ENCODE data around the gene SPRY4. TPM values are rescaled to one million over a fixed set of nuclear protein-coding genes. Genes with fewer than 3 reads are reported as not detected.

The SPRY4 gene
- total and polyA plus RNA-seq, 2 of the 13 experiments (the other 11 are each of a cell fraction or from before 2014, with no cell fraction given): 8.9 to 17.8 TPM

GRCh38 chr5:142306077-142306502 is 18.7 kb downstream of the SPRY4 start:
- ATAC-seq: peak; percentile 79
- Histone ChIP-seq H4K20me1 (ENCODE audit: insufficient read depth, low read length) (peaks cover 6% of the 10 kb centered on the region; the same call in 1 of the 2 replicates), H3K36me3 (replicated peaks in 1 of 2; ENCODE audit: control insufficient read depth in 1 of 2, insufficient read depth in 2 of 2, low read length in 2 of 2) (peaks cover 6 to 10% of the 10 kb centered on the region in 2 experiments), H3K79me2 (ENCODE audit: insufficient read depth, low read length) (peaks cover 11% of the 10 kb centered on the region), H3K4me1 (ENCODE audit: insufficient read depth, low read length) (peaks cover 37% of the 10 kb centered on the region), H3K4me3 (replicated peaks in 1 of 3; ENCODE audit: insufficient read depth in 1 of 3, low read depth in 2 of 3, low read length in 3 of 3) (no peak overlapping the region), H3K9ac (ENCODE audit: insufficient read depth, low read depth, low read length) (no peak overlapping the region), H3K27me3 (ENCODE audit: control insufficient read depth in 1 of 2, insufficient read depth in 2 of 2, low read length in 2 of 2) (no peaks in the 10 kb centered on the region), H3K27ac (ENCODE audit: extremely low read length, insufficient read depth, low read length) (peak overlapping the region; percentile 21), H3K9me3 (ENCODE audit: low read length) (no peaks in the 10 kb centered on the region), H3K4me2 (ENCODE audit: low read depth, low read length) (peak overlapping the region; percentile 32), H2AFZ (ENCODE audit: low read length) (no peak overlapping the region)
- ChIA-PET CTCF (ENCODE audit: low intra/inter-chr PET ratio, low total read pairs) (no interaction called here), POLR2A (interaction anchor here (0.8 to 1.5 kb wide), 4 partner anchors 7 to 382 kb away, joined by 3 to 5 read pairs (median 4); partner anchors contain the start of gene DELE1)
- intact Hi-C loops (cut with micrococcal nuclease; ENCODE audit: unreplicated experiment): no loop called here
- in situ Hi-C loops (cut with HindIII; ENCODE audit: extremely low pct_ligation_motif_present, low pct_unique_long_range_greater_than_20kb): loop anchor here (5.0 to 25.0 kb wide), 2 partner anchors 144 to 241 kb away; no protein-coding TSS in a partner anchor
- peak; percentile 77 for DNase-seq (ENCODE audit: low spot score)
- peak; percentile 91 for FAIRE-seq
- BruUV-seq (replicated peaks): no TSS peak
- 14% methylated on average over 6 of the region's 6 CpGs for WGBS (ENCODE audit: low lambda C conversion rate)
- TF ChIP-seq NR2F1 (CRISPR knock-in tag; IDR thresholded peaks at IDR 0.05) (no peak), KIAA2018 (CRISPR knock-in tag; IDR thresholded peaks at IDR 0.05; ENCODE audit: borderline replicate concordance) (no peak), ZKSCAN5 (CRISPR knock-in tag; IDR thresholded peaks at IDR 0.05) (no peak), ZFP41 (CRISPR knock-in tag; IDR thresholded peaks at IDR 0.05; ENCODE audit: borderline replicate concordance) (no peak), BORCS8-MEF2B (CRISPR knock-in tag; IDR thresholded peaks at IDR 0.05) (no peak), ZNF281 (CRISPR knock-in tag; IDR thresholded peaks at IDR 0.05; ENCODE audit: borderline replicate concordance) (no peak), ARNT (IDR thresholded peaks at IDR 0.05) (no peak), ZBTB2 (CRISPR knock-in tag; IDR thresholded peaks at IDR 0.05; ENCODE audit: low read depth) (no peak), HMG20A (CRISPR knock-in tag; IDR thresholded peaks at IDR 0.05; ENCODE audit: borderline replicate concordance) (no peak; the same call in 1 of the 2 replicates), BATF2 (CRISPR knock-in tag; IDR thresholded peaks at IDR 0.05) (no peak), NCOA5 (CRISPR knock-in tag; IDR thresholded peaks at IDR 0.05) (no peak)

Measured in HepG2 (cell line).